ENCODE measurements around the gene LRRC36. TPM values are rescaled to one million over a fixed set of nuclear protein-coding genes. Genes with fewer than 3 reads are reported as not detected.
A peak's percentile ranks its signal among the peaks of the same experiment; 100 is the strongest.

The LRRC36 gene
- total RNA-seq, 1 donor from 2014 or later = not detected

- DNase-seq (ENCODE audit: low read depth) (no peak), FAIRE-seq (no peak)
- H3K4me3 ChIP-seq (ENCODE audit: low read depth, low read length) = no peak overlapping the region
- no peak for TF ChIP-seq CTCF (IDR thresholded peaks at IDR 0.05; ENCODE audit: insufficient read depth, low read length, severe bottlenecking)
- peaks cover 15% of the 10 kb centered on the region for H3K27me3 ChIP-seq (ENCODE audit: control insufficient read depth, insufficient read depth, low read length)
- no peaks in the 10 kb centered on the region for H3K36me3 ChIP-seq (ENCODE audit: control insufficient read depth, insufficient read depth, low read length)
Measured at GRCh38 chr16:67391424-67392300, 65.0 kb downstream of the LRRC36 start.

- Histone ChIP-seq H3K36me3 (ENCODE audit: control insufficient read depth, insufficient read depth, low read length) (no peaks in the 10 kb centered on the region), H3K4me3 (ENCODE audit: low read depth, low read length) (no peak overlapping the region), H3K27me3 (ENCODE audit: control insufficient read depth, insufficient read depth, low read length) (peaks cover 15% of the 10 kb centered on the region)
- no peak for FAIRE-seq
- DNase-seq (ENCODE audit: low read depth) = no peak
- no peak for TF ChIP-seq CTCF (IDR thresholded peaks at IDR 0.05; ENCODE audit: insufficient read depth, low read length, severe bottlenecking)
Measured at GRCh38 chr16:67392301-67393059, 65.9 kb downstream of the LRRC36 start.

- DNase-seq (ENCODE audit: low read depth) (peak; percentile 37), FAIRE-seq (no peak)
- TF ChIP-seq CTCF (IDR thresholded peaks at IDR 0.05; ENCODE audit: insufficient read depth, low read length, severe bottlenecking) = peak; percentile 72
- H3K4me3 ChIP-seq (ENCODE audit: low read depth, low read length) = peak within 1 kb of the TSS; percentile 4
- peaks cover 13% of the 10 kb centered on the region for H3K27me3 ChIP-seq (ENCODE audit: control insufficient read depth, insufficient read depth, low read length)
- H3K36me3 ChIP-seq (ENCODE audit: control insufficient read depth, insufficient read depth, low read length) = no peaks in the 10 kb centered on the region
Measured at GRCh38 chr16:67393111-67393787, 66.6 kb downstream of the LRRC36 start, which contains the start of gene TPPP3. TPPP3 (minus strand) TSS chr16:67393498; CDS start chr16:67391111, 2,387 bp downstream.

DNA sequence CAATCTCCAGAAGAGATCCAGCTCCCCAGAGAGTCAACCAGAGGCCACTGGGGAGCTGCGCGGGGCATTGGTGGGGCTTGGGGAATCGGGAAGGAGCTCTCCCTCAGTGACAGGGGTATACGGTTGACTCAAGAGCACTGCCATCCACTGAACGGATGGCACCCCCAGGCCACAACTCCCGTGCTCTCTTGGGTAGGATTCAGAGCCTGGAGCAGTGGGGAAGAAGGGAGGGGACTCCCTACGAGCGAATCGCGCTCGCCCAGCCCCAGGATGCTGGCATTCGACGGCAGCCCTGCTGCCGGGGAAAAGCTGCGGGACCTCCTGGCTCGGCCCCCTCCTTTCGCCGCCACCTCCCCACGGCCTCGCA lies 67.2 kb downstream of the LRRC36 start:
- no peak overlapping the region for H3K4me3 ChIP-seq (ENCODE audit: low read depth, low read length)
- no peak for DNase-seq (ENCODE audit: low read depth)

More for the DNA sequence above, 67.2 kb downstream of the LRRC36 start:
- Histone ChIP-seq H3K27me3 (ENCODE audit: control insufficient read depth, insufficient read depth, low read length) (peaks cover 11% of the 10 kb centered on the region), H3K36me3 (ENCODE audit: control insufficient read depth, insufficient read depth, low read length) (no peaks in the 10 kb centered on the region)
- no peak for TF ChIP-seq CTCF (IDR thresholded peaks at IDR 0.05; ENCODE audit: insufficient read depth, low read length, severe bottlenecking)
- no peak for FAIRE-seq
